GM18873 (cell line): ENCODE results near the gene SH3PXD2A.

Source experiments
- ATAC-seq: cut with Tn5 transposase; IDR thresholded peaks from one replicate; pipeline ENCODE4 v1.9.1; 2021; ENCODE audit warnings: mild to moderate bottlenecking, moderate library complexity, moderate number of reproducible peaks; ENCODE audit not compliant: unreplicated experiment, low FRiP score

Gene SH3PXD2A

GRCh38 chr10:103855424-103855823 is at the start of gene SH3PXD2A:
Gene SH3PXD2A, minus strand, starts transcription at chr10:103855576. Its CDS starts 310 bp downstream, at chr10:103855266.
- no peak for ATAC-seq

GRCh38 chr10:103901299-103901698 is 45.9 kb upstream of the SH3PXD2A start:
- no peak for ATAC-seq

GRCh38 chr10:103899312-103899711 is 43.9 kb upstream of the SH3PXD2A start:
- ATAC-seq, result no peak

- ATAC-seq, result no peak
These were observed 41.9 kb upstream of the SH3PXD2A start for GRCh38 chr10:103897241-103897774.

GRCh38 chr10:103896225-103896624 is 40.8 kb upstream of the SH3PXD2A start:
- no peak for ATAC-seq

- no peak for ATAC-seq
These were observed 40.2 kb upstream of the SH3PXD2A start for GRCh38 chr10:103895411-103896186.

- no peak for ATAC-seq
These were observed 39.1 kb upstream of the SH3PXD2A start for GRCh38 chr10:103894441-103894864.

- ATAC-seq, result no peak
These were observed 38.4 kb upstream of the SH3PXD2A start for GRCh38 chr10:103893817-103894216.

- ATAC-seq, result no peak
These were observed 36.8 kb upstream of the SH3PXD2A start for GRCh38 chr10:103892181-103892580.

- ATAC-seq, result no peak
These were observed 35.3 kb upstream of the SH3PXD2A start for GRCh38 chr10:103890688-103891087.

- ATAC-seq, result no peak
These were observed 34.9 kb upstream of the SH3PXD2A start for GRCh38 chr10:103890194-103890658.

- ATAC-seq, result no peak
These were observed 33.8 kb upstream of the SH3PXD2A start for GRCh38 chr10:103889121-103889720.

- peak; percentile 59 for ATAC-seq
These were observed 32.9 kb upstream of the SH3PXD2A start for GRCh38 chr10:103888113-103888841.

GRCh38 chr10:103885617-103886016 is 30.2 kb upstream of the SH3PXD2A start:
- no peak for ATAC-seq

- no peak for ATAC-seq
These were observed 29.3 kb upstream of the SH3PXD2A start for GRCh38 chr10:103884681-103885139.

- no peak for ATAC-seq
These were observed 27.1 kb upstream of the SH3PXD2A start for GRCh38 chr10:103882285-103883007.

- no peak for ATAC-seq
These were observed 26.3 kb upstream of the SH3PXD2A start for GRCh38 chr10:103881416-103882284.

- no peak for ATAC-seq
These were observed 24.5 kb upstream of the SH3PXD2A start for GRCh38 chr10:103879831-103880230.

- no peak for ATAC-seq
These were observed 24.0 kb upstream of the SH3PXD2A start for GRCh38 chr10:103879409-103879808.
